Calu3 (cell line): ENCODE data around the gene DNAJC25. TPM values are rescaled to one million over a fixed set of nuclear protein-coding genes. Genes with fewer than 3 reads are reported as not detected.

Source experiments
- BruUV-seq: library from RNA; stranded (reverse); fragments of 400-500 nt; replicated peaks from 2 replicates; lab custom pipeline; 2021; lab: Mats Ljungman, UMichigan
- CTCF ChIA-PET: fragments of 300-600 bp; sonication (Branson Sonifier 250); formaldehyde crosslinking; loops from one replicate; lab custom pipeline; 2022; ENCODE audit warnings: antibody characterized with exemption; lab: Charles Lee
- DNase-seq: peaks from one replicate; pipeline ENCODE4 v3.0.0; 2022
- H3K27ac Mint-ChIP-seq: one replicate; pipeline ENCODE4 v1.8.0; 2022; ENCODE audit warnings: mixed read lengths; ENCODE audit not compliant: unreplicated experiment
- H3K27me3 Mint-ChIP-seq: one replicate; pipeline ENCODE4 v1.8.0; 2022; ENCODE audit warnings: mixed read lengths; ENCODE audit not compliant: unreplicated experiment
- H3K36me3 Mint-ChIP-seq: one replicate; pipeline ENCODE4 v1.8.0; 2022; ENCODE audit warnings: mild to moderate bottlenecking, moderate library complexity, mixed read lengths; ENCODE audit not compliant: insufficient read depth, unreplicated experiment
- H3K4me1 Mint-ChIP-seq: one replicate; pipeline ENCODE4 v1.8.0; 2022; ENCODE audit warnings: mild to moderate bottlenecking, low read depth, mixed read lengths; ENCODE audit not compliant: unreplicated experiment
- H3K4me3 Mint-ChIP-seq: one replicate; pipeline ENCODE4 v1.8.0; 2022; ENCODE audit warnings: mild to moderate bottlenecking, low read depth, moderate library complexity, mixed read lengths; ENCODE audit not compliant: unreplicated experiment
- H3K9me3 Mint-ChIP-seq: one replicate; pipeline ENCODE4 v1.8.0; 2022; ENCODE audit warnings: low read depth, mixed read lengths; ENCODE audit not compliant: unreplicated experiment
- CTCF ChIP-seq: fragments of 200-600 bp; IDR thresholded peaks from one replicate; pipeline ENCODE4 v1.8.0; 2022; ENCODE audit warnings: antibody characterized with exemption; ENCODE audit not compliant: unreplicated experiment
- intact Hi-C: fragments of 100-400 bp; cut with micrococcal nuclease; formaldehyde crosslinking; loops from one replicate; pipeline ENCODE4 v1.10.0; 2022; ENCODE audit not compliant: unreplicated experiment
- total RNA-seq: library from RNA; stranded (reverse); gene quantifications from 2 replicates; pipeline ENCODE4 v1.2.3, GENCODE V29; 2022

DNAJC25 gene
- total RNA-seq, 1 experiment from 2014 or later, result 6.3 TPM

GRCh38 chr9:111674319-111674718 is 43.2 kb downstream of the DNAJC25 start:
- H3K9me3 Mint-ChIP-seq, result no peaks in the 10 kb centered on the region
- CTCF ChIA-PET, result no interaction called here
- H3K27me3 Mint-ChIP-seq, result no peaks in the 10 kb centered on the region
- H3K27ac Mint-ChIP-seq, result no peak overlapping the region
- H3K36me3 Mint-ChIP-seq, result no peaks in the 10 kb centered on the region
- H3K4me3 Mint-ChIP-seq, result no peak overlapping the region
- TF ChIP-seq CTCF, result no peak
- DNase-seq, result no peak
- intact Hi-C loops, result no loop called here
- H3K4me1 Mint-ChIP-seq, result no peaks in the 10 kb centered on the region
- no TSS peak for BruUV-seq

GRCh38 chr9:111676116-111676515 is 45.0 kb downstream of the DNAJC25 start:
- no peak overlapping the region for H3K27ac Mint-ChIP-seq
- H3K9me3 Mint-ChIP-seq, result no peaks in the 10 kb centered on the region
- intact Hi-C loops, result no loop called here
- no peak overlapping the region for H3K4me3 Mint-ChIP-seq
- no peak for TF ChIP-seq CTCF
- no TSS peak for BruUV-seq
- no peaks in the 10 kb centered on the region for H3K36me3 Mint-ChIP-seq
- H3K27me3 Mint-ChIP-seq, result no peaks in the 10 kb centered on the region
- no peaks in the 10 kb centered on the region for H3K4me1 Mint-ChIP-seq
- CTCF ChIA-PET, result no interaction called here
- no peak for DNase-seq

- no peak overlapping the region for H3K4me3 Mint-ChIP-seq
- no TSS peak for BruUV-seq
- no peaks in the 10 kb centered on the region for H3K9me3 Mint-ChIP-seq
- H3K4me1 Mint-ChIP-seq, result no peaks in the 10 kb centered on the region
- intact Hi-C loops, result no loop called here
- H3K27me3 Mint-ChIP-seq, result no peaks in the 10 kb centered on the region
- no peak for TF ChIP-seq CTCF
- no peaks in the 10 kb centered on the region for H3K36me3 Mint-ChIP-seq
- H3K27ac Mint-ChIP-seq, result no peak overlapping the region
- DNase-seq, result no peak
- CTCF ChIA-PET, result no interaction called here
These were observed 47.2 kb downstream of the DNAJC25 start for GRCh38 chr9:111678293-111678692.

GRCh38 chr9:111679199-111679598 is 48.1 kb downstream of the DNAJC25 start:
- no peaks in the 10 kb centered on the region for H3K4me1 Mint-ChIP-seq
- H3K36me3 Mint-ChIP-seq, result no peaks in the 10 kb centered on the region
- no peak for DNase-seq
- no peaks in the 10 kb centered on the region for H3K9me3 Mint-ChIP-seq
- H3K4me3 Mint-ChIP-seq, result no peak overlapping the region
- H3K27ac Mint-ChIP-seq, result no peak overlapping the region
- no peak for TF ChIP-seq CTCF
- CTCF ChIA-PET, result no interaction called here
- H3K27me3 Mint-ChIP-seq, result no peaks in the 10 kb centered on the region
- intact Hi-C loops, result no loop called here
- BruUV-seq, result no TSS peak
